ENCODE results near the gene HOXA9. TPM values are rescaled to one million over a fixed set of nuclear protein-coding genes. Genes with fewer than 3 reads are reported as not detected.

Gene HOXA9
- polyA plus RNA-seq, 1 donor from 2014 or later: not detected

DNA sequence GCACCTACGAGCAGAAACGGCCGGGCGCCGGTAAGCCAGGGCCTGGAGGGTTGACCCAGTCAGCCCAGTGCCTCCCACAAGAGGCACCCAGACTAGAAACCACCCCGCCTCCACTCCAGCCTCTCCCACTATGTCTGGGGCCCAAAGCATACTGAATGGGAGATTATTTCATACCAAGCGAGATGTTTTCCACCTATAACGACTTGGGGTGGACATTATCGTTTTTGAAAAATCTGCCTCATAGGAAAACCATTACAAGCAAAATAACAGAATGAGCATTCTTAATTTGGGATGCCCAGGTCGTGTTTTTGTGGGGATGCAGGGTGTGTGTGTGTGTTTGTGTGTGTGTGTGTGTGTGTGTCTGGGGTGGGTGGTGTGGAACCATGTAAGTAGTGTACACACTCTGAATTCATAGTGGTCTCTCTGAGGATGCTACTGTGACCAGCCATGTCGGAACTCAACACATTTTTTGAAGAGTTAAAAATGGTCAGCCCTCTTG is 19.4 kb downstream of the HOXA9 start:
- no peaks in the 10 kb centered on the region for H4K20me1 ChIP-seq (ENCODE audit: insufficient read depth)

GRCh38 chr7:27145165-27145913 is 20.0 kb downstream of the HOXA9 start:
- Histone ChIP-seq H3F3A (ENCODE audit: insufficient read depth, low read length, poor library complexity, severe bottlenecking) (no peaks in the 10 kb centered on the region), H3K4me2 (ENCODE audit: low read length) (no peak overlapping the region), H3K27me3 (ENCODE audit: insufficient read depth, low read depth, low read length) (peaks cover 100% of the 10 kb centered on the region), H3K27ac (ENCODE audit: low read length) (no peak overlapping the region), H3K79me2 (replicated peaks; ENCODE audit: insufficient read depth, low read length) (no peaks in the 10 kb centered on the region), H3K9ac (ENCODE audit: low read length) (no peak overlapping the region), H3K36me3 (ENCODE audit: insufficient read depth, low read length) (no peaks in the 10 kb centered on the region), H3K9me3 (ENCODE audit: low read length) (peaks cover 40% of the 10 kb centered on the region), H2AFZ (ENCODE audit: low read depth, low read length) (no peak overlapping the region), H3K4me3 (ENCODE audit: low read length) (no peak overlapping the region), H4K20me1 (ENCODE audit: insufficient read depth) (no peaks in the 10 kb centered on the region), H3K9me2 (ENCODE audit: insufficient read depth, low read length) (no peaks in the 10 kb centered on the region)
- TF ChIP-seq EZH2 (IDR thresholded peaks at IDR 0.05; ENCODE audit: borderline replicate concordance, insufficient read depth, low read length, poor library complexity, severe bottlenecking) (no peak), SMC3 (conservative IDR thresholded peaks at IDR 0.05; ENCODE audit: poor library complexity) (no peak), TAF1 (IDR thresholded peaks at IDR 0.05; ENCODE audit: low read depth) (no peak), MXI1 (conservative IDR thresholded peaks at IDR 0.05; ENCODE audit: poor library complexity, severe bottlenecking) (no peak), EP300 (conservative IDR thresholded peaks at IDR 0.05; ENCODE audit: poor library complexity, severe bottlenecking) (no peak), RAD21 (conservative IDR thresholded peaks at IDR 0.05) (no peak), POLR2AphosphoS5 (IDR thresholded peaks at IDR 0.05) (no peak)
- TF ChIP-seq, protein P1, sequence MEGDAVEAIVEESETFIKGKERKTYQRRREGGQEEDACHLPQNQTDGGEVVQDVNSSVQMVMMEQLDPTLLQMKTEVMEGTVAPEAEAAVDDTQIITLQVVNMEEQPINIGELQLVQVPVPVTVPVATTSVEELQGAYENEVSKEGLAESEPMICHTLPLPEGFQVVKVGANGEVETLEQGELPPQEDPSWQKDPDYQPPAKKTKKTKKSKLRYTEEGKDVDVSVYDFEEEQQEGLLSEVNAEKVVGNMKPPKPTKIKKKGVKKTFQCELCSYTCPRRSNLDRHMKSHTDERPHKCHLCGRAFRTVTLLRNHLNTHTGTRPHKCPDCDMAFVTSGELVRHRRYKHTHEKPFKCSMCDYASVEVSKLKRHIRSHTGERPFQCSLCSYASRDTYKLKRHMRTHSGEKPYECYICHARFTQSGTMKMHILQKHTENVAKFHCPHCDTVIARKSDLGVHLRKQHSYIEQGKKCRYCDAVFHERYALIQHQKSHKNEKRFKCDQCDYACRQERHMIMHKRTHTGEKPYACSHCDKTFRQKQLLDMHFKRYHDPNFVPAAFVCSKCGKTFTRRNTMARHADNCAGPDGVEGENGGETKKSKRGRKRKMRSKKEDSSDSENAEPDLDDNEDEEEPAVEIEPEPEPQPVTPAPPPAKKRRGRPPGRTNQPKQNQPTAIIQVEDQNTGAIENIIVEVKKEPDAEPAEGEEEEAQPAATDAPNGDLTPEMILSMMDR (IDR thresholded peaks at IDR 0.05; ENCODE audit: poor library complexity, severe bottlenecking): no peak

More for the DNA sequence above, 19.4 kb downstream of the HOXA9 start:
- H3K27ac ChIP-seq (ENCODE audit: low read length): no peak overlapping the region
- H2AFZ ChIP-seq (ENCODE audit: low read depth, low read length): no peak overlapping the region
- TF ChIP-seq RAD21 (conservative IDR thresholded peaks at IDR 0.05) (no peak), MXI1 (conservative IDR thresholded peaks at IDR 0.05; ENCODE audit: poor library complexity, severe bottlenecking) (no peak), EP300 (conservative IDR thresholded peaks at IDR 0.05; ENCODE audit: poor library complexity, severe bottlenecking) (no peak), TAF1 (IDR thresholded peaks at IDR 0.05; ENCODE audit: low read depth) (no peak), EZH2 (IDR thresholded peaks at IDR 0.05; ENCODE audit: borderline replicate concordance, insufficient read depth, low read length, poor library complexity, severe bottlenecking) (no peak), POLR2AphosphoS5 (IDR thresholded peaks at IDR 0.05) (no peak), REST (IDR thresholded peaks at IDR 0.05; ENCODE audit: borderline replicate concordance) (no peak), SMC3 (conservative IDR thresholded peaks at IDR 0.05; ENCODE audit: poor library complexity) (no peak)
- TF ChIP-seq, protein P1 (IDR thresholded peaks at IDR 0.05; ENCODE audit: poor library complexity, severe bottlenecking): no peak
- H3K4me2 ChIP-seq (ENCODE audit: low read length): no peak overlapping the region
- H3K9me3 ChIP-seq (ENCODE audit: low read length): peaks cover 40% of the 10 kb centered on the region
- no peaks in the 10 kb centered on the region for H3K36me3 ChIP-seq (ENCODE audit: insufficient read depth, low read length)
- H3K27me3 ChIP-seq (ENCODE audit: insufficient read depth, low read depth, low read length): peaks cover 100% of the 10 kb centered on the region
- no peak overlapping the region for H3K4me3 ChIP-seq (ENCODE audit: low read length)
- H3K9ac ChIP-seq (ENCODE audit: low read length): no peak overlapping the region
- no peaks in the 10 kb centered on the region for H3K79me2 ChIP-seq (replicated peaks; ENCODE audit: insufficient read depth, low read length)
- no peaks in the 10 kb centered on the region for H3K9me2 ChIP-seq (ENCODE audit: insufficient read depth, low read length)
- no peaks in the 10 kb centered on the region for H3F3A ChIP-seq (ENCODE audit: insufficient read depth, low read length, poor library complexity, severe bottlenecking)

Measured in neural cell (in vitro differentiated cells).